Peyer's patch (tissue), 4 donors: ENCODE data around the gene NDRG2. TPM values are rescaled to one million over a fixed set of nuclear protein-coding genes. Genes with fewer than 3 reads are reported as not detected.
"Not testable (repeated sequence)": the region's sequence is repeated elsewhere in the genome, so short reads cannot be mapped to it uniquely, and the experiment has no call there.

ENCODE experiments used
- DNase-seq, 3 donors: peaks; one replicate each; pipeline ENCODE4 v3.0.0-alpha.2; 2017 to 2019
- H3K27ac ChIP-seq, 4 donors: fragments of 200-600 bp; sonication (generic); one replicate each; pipeline ENCODE4 v1.5.1; 2016 to 2019
- H3K27me3 ChIP-seq, 2 donors: fragments of 200-600 bp; sonication (generic); one replicate each; pipeline ENCODE4 v1.5.1; 2019
- H3K36me3 ChIP-seq, 3 donors: fragments of 200-600 bp; sonication (generic); one replicate each; pipeline ENCODE4 v1.5.1; 2016 to 2019
- H3K4me1 ChIP-seq, 4 donors: fragments of 200-600 bp; sonication (generic); one replicate each; pipeline ENCODE4 v1.5.1; 2016 to 2019
- H3K4me3 ChIP-seq, 4 donors: fragments of 200-600 bp; sonication (generic); 1 replicate in 3 of 4; 2 replicates in 1 of 4; pipeline ENCODE4 v1.5.1; 2016 to 2019; ENCODE audit warnings: mild to moderate bottlenecking in 1 of 4
- H3K9me3 ChIP-seq, 4 donors: fragments of 200-600 bp; sonication (generic); one replicate each; pipeline ENCODE4 v1.5.1; 2016 to 2019; ENCODE audit warnings: mild to moderate bottlenecking in 1 of 4
- CTCF ChIP-seq, 6 experiments: fragments of 450-650 bp in 4 of 6; fragments of 200-600 bp in 2 of 6; sonication (generic) in 1 of 6; IDR thresholded peaks; one replicate each; pipeline ENCODE4 v1.5.1; 2017 to 2019; ENCODE audit warnings: antibody characterized with exemption in 6 of 6, mild to moderate bottlenecking in 3 of 6, moderate library complexity in 1 of 6
- POLR2A ChIP-seq, 2 donors: fragments of 450-650 bp; IDR thresholded peaks; one replicate each; pipeline ENCODE4 v1.5.1; 2017; ENCODE audit warnings: antibody characterized with exemption in 2 of 2, mild to moderate bottlenecking in 2 of 2, moderate library complexity in 2 of 2
- total RNA-seq, 4 donors: library from RNA; depleted of rRNA; stranded (reverse); fragments of >200 nt; gene quantifications; one replicate each; pipeline ENCODE4 v1.1.0, GENCODE V29; 2016

Gene NDRG2
- total RNA-seq, 4 donors from 2014 or later: 85.6 to 137 (median 127) TPM

GRCh38 chr14:21017528-21018245 is 7.2 kb downstream of the NDRG2 start:
- no peak for TF ChIP-seq POLR2A (IDR thresholded peaks at IDR 0.05)
- no peak for TF ChIP-seq CTCF (IDR thresholded peaks at IDR 0.05)
- Histone ChIP-seq H3K4me1 (no peaks in the 10 kb centered on the region), H3K4me3 (no peak overlapping the region), H3K36me3 (peaks cover 0 to 52% (median 0%) of the 10 kb centered on the region in 3 donors), H3K27me3 (no peaks in the 10 kb centered on the region), H3K27ac (no peak overlapping the region), H3K9me3 (no peaks in the 10 kb centered on the region)
- no peak for DNase-seq

GRCh38 chr14:21016413-21017190 is 8.3 kb downstream of the NDRG2 start:
- Histone ChIP-seq H3K4me1 (no peaks in the 10 kb centered on the region), H3K36me3 (peaks cover 0 to 49% (median 0%) of the 10 kb centered on the region in 3 donors), H3K9me3 (no peaks in the 10 kb centered on the region), H3K27ac (no peak overlapping the region), H3K27me3 (no peaks in the 10 kb centered on the region), H3K4me3 (no peak overlapping the region)
- no peak for DNase-seq
- TF ChIP-seq POLR2A (IDR thresholded peaks at IDR 0.05): no peak
- no peak for TF ChIP-seq CTCF (IDR thresholded peaks at IDR 0.05)

GRCh38 chr14:21015312-21015711 is 9.5 kb downstream of the NDRG2 start:
- Histone ChIP-seq H3K4me1 (no peaks in the 10 kb centered on the region), H3K4me3 (no peak overlapping the region), H3K36me3 (peaks cover 0 to 36% (median 0%) of the 10 kb centered on the region in 3 donors), H3K27me3 (no peaks in the 10 kb centered on the region), H3K27ac (no peak overlapping the region), H3K9me3 (no peaks in the 10 kb centered on the region)
- DNase-seq: no peak
- TF ChIP-seq CTCF (IDR thresholded peaks at IDR 0.05) (no peak), POLR2A (IDR thresholded peaks at IDR 0.05) (no peak)

GRCh38 chr14:21014761-21015190 is 10.1 kb downstream of the NDRG2 start:
- H3K27me3 ChIP-seq: no peaks in the 10 kb centered on the region
- H3K36me3 ChIP-seq: peaks cover 0 to 32% (median 0%) of the 10 kb centered on the region in 3 donors
- no peaks in the 10 kb centered on the region for H3K4me1 ChIP-seq
- TF ChIP-seq CTCF (IDR thresholded peaks at IDR 0.05): peak; percentile 83 to 98 (median 95)
- TF ChIP-seq POLR2A (IDR thresholded peaks at IDR 0.05): no peak
- DNase-seq: peak; percentile 77 to 94 (median 80)
- no peaks in the 10 kb centered on the region for H3K9me3 ChIP-seq
- H3K4me3 ChIP-seq: no peak overlapping the region
- H3K27ac ChIP-seq: no peak overlapping the region

- Histone ChIP-seq H3K27ac (no peak overlapping the region), H3K4me3 (no peak overlapping the region), H3K4me1 (no peaks in the 10 kb centered on the region), H3K9me3 (no peaks in the 10 kb centered on the region), H3K36me3 (no peaks in the 10 kb centered on the region), H3K27me3 (no peaks in the 10 kb centered on the region)
- DNase-seq: no peak
- no peak for TF ChIP-seq POLR2A (IDR thresholded peaks at IDR 0.05)
- TF ChIP-seq CTCF (IDR thresholded peaks at IDR 0.05): no peak
These were observed 13.7 kb downstream of the NDRG2 start for GRCh38 chr14:21011136-21011535.

- not testable (repeated sequence) for H3K27me3 ChIP-seq, H3K4me3 ChIP-seq, H3K9me3 ChIP-seq, H3K36me3 ChIP-seq, DNase-seq, H3K4me1 ChIP-seq, H3K27ac ChIP-seq
These were observed 15.1 kb downstream of the NDRG2 start for GRCh38 chr14:21009721-21010120.
